ENCODE measurements around the gene DTYMK. TPM values are rescaled to one million over a fixed set of nuclear protein-coding genes. Genes with fewer than 3 reads are reported as not detected.

Gene DTYMK
- total RNA-seq, 1 donor = 14.1 TPM

GRCh38 chr2:241701149-241701398 lies 14.5 kb upstream of the DTYMK start:
- no peak for DNase-seq (ENCODE audit: insufficient read length, low spot score, missing footprints)
- Histone ChIP-seq H3K79me2 (ENCODE audit: insufficient read depth, low read length) (peaks cover 19% of the 10 kb centered on the region), H4K20me1 (ENCODE audit: insufficient read depth, low read length) (peaks cover 10% of the 10 kb centered on the region), H3K27ac (ENCODE audit: low read depth, low read length) (peak overlapping the region; percentile 69), H3K27me3 (ENCODE audit: insufficient read depth, low read length) (no peaks in the 10 kb centered on the region), H2AFZ (ENCODE audit: low read length) (no peak overlapping the region), H3K4me3 (ENCODE audit: insufficient read depth, low read length) (peak overlapping the region; percentile 94), H3K4me1 (ENCODE audit: insufficient read depth, low read length) (peaks cover 9% of the 10 kb centered on the region), H3K36me3 (ENCODE audit: insufficient read depth, low read length) (peaks cover 7% of the 10 kb centered on the region), H3K9me3 (ENCODE audit: low read depth, low read length) (no peaks in the 10 kb centered on the region), H3K4me2 (ENCODE audit: insufficient read depth, low read length) (peak overlapping the region; percentile 87)
- TF ChIP-seq, protein P1, sequence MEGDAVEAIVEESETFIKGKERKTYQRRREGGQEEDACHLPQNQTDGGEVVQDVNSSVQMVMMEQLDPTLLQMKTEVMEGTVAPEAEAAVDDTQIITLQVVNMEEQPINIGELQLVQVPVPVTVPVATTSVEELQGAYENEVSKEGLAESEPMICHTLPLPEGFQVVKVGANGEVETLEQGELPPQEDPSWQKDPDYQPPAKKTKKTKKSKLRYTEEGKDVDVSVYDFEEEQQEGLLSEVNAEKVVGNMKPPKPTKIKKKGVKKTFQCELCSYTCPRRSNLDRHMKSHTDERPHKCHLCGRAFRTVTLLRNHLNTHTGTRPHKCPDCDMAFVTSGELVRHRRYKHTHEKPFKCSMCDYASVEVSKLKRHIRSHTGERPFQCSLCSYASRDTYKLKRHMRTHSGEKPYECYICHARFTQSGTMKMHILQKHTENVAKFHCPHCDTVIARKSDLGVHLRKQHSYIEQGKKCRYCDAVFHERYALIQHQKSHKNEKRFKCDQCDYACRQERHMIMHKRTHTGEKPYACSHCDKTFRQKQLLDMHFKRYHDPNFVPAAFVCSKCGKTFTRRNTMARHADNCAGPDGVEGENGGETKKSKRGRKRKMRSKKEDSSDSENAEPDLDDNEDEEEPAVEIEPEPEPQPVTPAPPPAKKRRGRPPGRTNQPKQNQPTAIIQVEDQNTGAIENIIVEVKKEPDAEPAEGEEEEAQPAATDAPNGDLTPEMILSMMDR (IDR thresholded peaks at IDR 0.05; ENCODE audit: extremely low read depth, low read depth, low read length) = peak; percentile 14

DNA sequence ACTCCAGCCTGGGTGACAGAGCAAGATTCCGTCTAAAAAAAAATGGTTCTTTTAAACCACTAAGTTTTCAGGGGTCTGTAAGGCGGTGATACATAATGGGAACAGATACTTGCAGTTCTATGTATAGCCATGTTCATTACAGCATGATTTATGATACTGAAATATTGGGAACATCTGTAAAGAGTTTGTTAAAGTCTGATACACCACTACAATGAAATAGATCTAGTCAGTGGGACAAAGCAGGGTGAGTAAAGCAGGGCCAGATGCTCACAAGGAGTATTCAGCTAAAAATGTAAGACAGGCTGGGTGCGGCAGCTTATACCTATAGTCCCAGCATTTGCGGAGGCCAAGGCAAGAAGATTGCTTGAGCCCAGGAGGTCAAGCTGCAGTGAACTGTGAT lies 9.0 kb upstream of the DTYMK start:
- H3K4me2 ChIP-seq (ENCODE audit: insufficient read depth, low read length) = no peak overlapping the region
- H3K4me1 ChIP-seq (ENCODE audit: insufficient read depth, low read length) = peaks cover 6% of the 10 kb centered on the region
- peak; percentile 42 for DNase-seq (ENCODE audit: insufficient read length, low spot score, missing footprints)
- no peak overlapping the region for H3K27ac ChIP-seq (ENCODE audit: low read depth, low read length)
- TF ChIP-seq, protein P1 (IDR thresholded peaks at IDR 0.05; ENCODE audit: extremely low read depth, low read depth, low read length) = no peak
- no peaks in the 10 kb centered on the region for H3K79me2 ChIP-seq (ENCODE audit: insufficient read depth, low read length)
- no peaks in the 10 kb centered on the region for H3K9me3 ChIP-seq (ENCODE audit: low read depth, low read length)
- no peaks in the 10 kb centered on the region for H4K20me1 ChIP-seq (ENCODE audit: insufficient read depth, low read length)
- peaks cover 24% of the 10 kb centered on the region for H3K36me3 ChIP-seq (ENCODE audit: insufficient read depth, low read length)
- no peak overlapping the region for H3K4me3 ChIP-seq (ENCODE audit: insufficient read depth, low read length)
- no peaks in the 10 kb centered on the region for H3K27me3 ChIP-seq (ENCODE audit: insufficient read depth, low read length)
- no peak overlapping the region for H2AFZ ChIP-seq (ENCODE audit: low read length)

DNA sequence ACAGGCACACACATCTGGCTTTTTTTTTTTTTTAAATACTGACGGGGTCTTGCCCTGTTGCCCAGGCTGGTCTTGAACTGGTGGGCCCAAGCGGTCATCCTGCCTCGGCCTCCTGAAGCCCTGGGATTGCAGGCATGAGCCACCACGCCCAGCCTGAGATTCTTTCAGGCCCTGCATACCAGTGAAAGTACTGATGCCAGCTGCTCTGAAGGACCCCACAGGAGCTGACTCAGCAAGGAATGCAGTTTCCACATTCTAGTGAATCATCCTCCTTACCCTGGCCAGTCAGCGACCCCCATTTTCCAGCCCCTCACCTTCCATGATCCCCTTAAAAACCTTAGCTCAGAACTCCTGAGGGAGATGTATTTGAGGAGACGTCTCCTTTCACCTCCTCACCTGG lies 5.8 kb upstream of the DTYMK start:
- Histone ChIP-seq H3K4me1 (ENCODE audit: insufficient read depth, low read length) (peaks cover 15% of the 10 kb centered on the region), H3K9me3 (ENCODE audit: low read depth, low read length) (no peaks in the 10 kb centered on the region), H3K36me3 (ENCODE audit: insufficient read depth, low read length) (peaks cover 37% of the 10 kb centered on the region), H3K4me3 (ENCODE audit: insufficient read depth, low read length) (no peak overlapping the region), H3K79me2 (ENCODE audit: insufficient read depth, low read length) (peaks cover 20% of the 10 kb centered on the region), H3K4me2 (ENCODE audit: insufficient read depth, low read length) (no peak overlapping the region), H3K27ac (ENCODE audit: low read depth, low read length) (peak overlapping the region; percentile 37), H4K20me1 (ENCODE audit: insufficient read depth, low read length) (no peaks in the 10 kb centered on the region), H3K27me3 (ENCODE audit: insufficient read depth, low read length) (no peaks in the 10 kb centered on the region), H2AFZ (ENCODE audit: low read length) (no peak overlapping the region)
- TF ChIP-seq, protein P1 (IDR thresholded peaks at IDR 0.05; ENCODE audit: extremely low read depth, low read depth, low read length) = no peak
- DNase-seq (ENCODE audit: insufficient read length, low spot score, missing footprints) = peak; percentile 85

DNA sequence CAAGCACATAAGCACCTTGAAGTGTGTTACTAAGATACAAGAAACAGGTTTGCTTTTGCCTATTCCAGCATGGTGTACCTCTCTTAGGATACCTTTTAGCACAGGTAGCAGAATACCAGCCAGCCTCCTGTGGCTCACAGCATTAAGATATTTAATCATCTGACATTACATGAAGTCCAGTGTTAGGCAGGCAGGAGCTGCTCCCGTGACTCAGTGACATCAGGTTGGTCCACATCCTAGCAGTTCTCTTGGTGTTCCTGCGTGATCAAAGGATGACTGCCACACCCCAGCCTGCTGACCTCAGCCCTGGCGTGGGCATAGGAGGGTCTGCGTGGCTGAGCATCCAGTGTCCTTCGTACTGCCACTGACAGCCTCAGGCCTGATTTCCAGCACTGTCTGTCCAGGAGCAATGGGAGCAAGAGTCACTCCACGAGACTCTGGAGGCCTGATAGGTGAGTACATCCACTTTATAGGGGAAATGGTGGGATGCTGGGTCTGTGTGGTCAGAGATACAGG lies 3.6 kb upstream of the DTYMK start:
- Histone ChIP-seq H3K79me2 (ENCODE audit: insufficient read depth, low read length) (peaks cover 39% of the 10 kb centered on the region), H3K36me3 (ENCODE audit: insufficient read depth, low read length) (peaks cover 35% of the 10 kb centered on the region), H3K9me3 (ENCODE audit: low read depth, low read length) (no peaks in the 10 kb centered on the region), H3K4me3 (ENCODE audit: insufficient read depth, low read length) (no peak overlapping the region), H4K20me1 (ENCODE audit: insufficient read depth, low read length) (no peaks in the 10 kb centered on the region), H3K4me2 (ENCODE audit: insufficient read depth, low read length) (no peak overlapping the region), H3K4me1 (ENCODE audit: insufficient read depth, low read length) (peaks cover 22% of the 10 kb centered on the region), H2AFZ (ENCODE audit: low read length) (no peak overlapping the region), H3K27me3 (ENCODE audit: insufficient read depth, low read length) (no peaks in the 10 kb centered on the region), H3K27ac (ENCODE audit: low read depth, low read length) (no peak overlapping the region)
- DNase-seq (ENCODE audit: insufficient read length, low spot score, missing footprints) = no peak
- TF ChIP-seq, protein P1 (IDR thresholded peaks at IDR 0.05; ENCODE audit: extremely low read depth, low read depth, low read length) = no peak

Data from osteoblast (primary cell).